Peyer's patch (tissue), 4 donors: ENCODE measurements around the gene SLC50A1.

Experiments used
- POLR2A ChIP-seq, 2 donors: fragments of 450-650 bp; IDR thresholded peaks; one replicate each; pipeline ENCODE4 v1.5.1; 2017; ENCODE audit warnings: antibody characterized with exemption in 2 of 2, mild to moderate bottlenecking in 2 of 2, moderate library complexity in 2 of 2
- TF ChIP-seq, protein P1 (sequence below), 6 experiments: fragments of 450-650 bp in 4 of 6; fragments of 200-600 bp in 2 of 6; sonication (generic) in 1 of 6; IDR thresholded peaks; one replicate each; pipeline ENCODE4 v1.5.1; 2017 to 2019; ENCODE audit warnings: antibody characterized with exemption in 6 of 6, mild to moderate bottlenecking in 3 of 6, moderate library complexity in 1 of 6

- no peak for TF ChIP-seq POLR2A (IDR thresholded peaks at IDR 0.05)
- TF ChIP-seq, protein P1, sequence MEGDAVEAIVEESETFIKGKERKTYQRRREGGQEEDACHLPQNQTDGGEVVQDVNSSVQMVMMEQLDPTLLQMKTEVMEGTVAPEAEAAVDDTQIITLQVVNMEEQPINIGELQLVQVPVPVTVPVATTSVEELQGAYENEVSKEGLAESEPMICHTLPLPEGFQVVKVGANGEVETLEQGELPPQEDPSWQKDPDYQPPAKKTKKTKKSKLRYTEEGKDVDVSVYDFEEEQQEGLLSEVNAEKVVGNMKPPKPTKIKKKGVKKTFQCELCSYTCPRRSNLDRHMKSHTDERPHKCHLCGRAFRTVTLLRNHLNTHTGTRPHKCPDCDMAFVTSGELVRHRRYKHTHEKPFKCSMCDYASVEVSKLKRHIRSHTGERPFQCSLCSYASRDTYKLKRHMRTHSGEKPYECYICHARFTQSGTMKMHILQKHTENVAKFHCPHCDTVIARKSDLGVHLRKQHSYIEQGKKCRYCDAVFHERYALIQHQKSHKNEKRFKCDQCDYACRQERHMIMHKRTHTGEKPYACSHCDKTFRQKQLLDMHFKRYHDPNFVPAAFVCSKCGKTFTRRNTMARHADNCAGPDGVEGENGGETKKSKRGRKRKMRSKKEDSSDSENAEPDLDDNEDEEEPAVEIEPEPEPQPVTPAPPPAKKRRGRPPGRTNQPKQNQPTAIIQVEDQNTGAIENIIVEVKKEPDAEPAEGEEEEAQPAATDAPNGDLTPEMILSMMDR (IDR thresholded peaks at IDR 0.05): peak; percentile 95 to 98 (median 97)
Measured at GRCh38 chr1:155091071-155092051, 44.3 kb upstream of the SLC50A1 start.
